HT-29 (cell line): ENCODE data around the gene DACT1. TPM values are rescaled to one million over a fixed set of nuclear protein-coding genes. Genes with fewer than 3 reads are reported as not detected.

Source experiments
- DNase-seq: peaks from one replicate; pipeline ENCODE4 v3.0.0-alpha.2; 2015; ENCODE audit warnings: low spot score
- total RNA-seq: library from RNA; depleted of rRNA; stranded (reverse); fragments of >200 nt; shearing (Covaris generic); gene quantifications from 2 replicates; pipeline ENCODE4 v1.2.3, GENCODE V29; 2014; rRNA removed

DACT1 gene
- total RNA-seq, 1 experiment from 2014 or later: not detected

DNA sequence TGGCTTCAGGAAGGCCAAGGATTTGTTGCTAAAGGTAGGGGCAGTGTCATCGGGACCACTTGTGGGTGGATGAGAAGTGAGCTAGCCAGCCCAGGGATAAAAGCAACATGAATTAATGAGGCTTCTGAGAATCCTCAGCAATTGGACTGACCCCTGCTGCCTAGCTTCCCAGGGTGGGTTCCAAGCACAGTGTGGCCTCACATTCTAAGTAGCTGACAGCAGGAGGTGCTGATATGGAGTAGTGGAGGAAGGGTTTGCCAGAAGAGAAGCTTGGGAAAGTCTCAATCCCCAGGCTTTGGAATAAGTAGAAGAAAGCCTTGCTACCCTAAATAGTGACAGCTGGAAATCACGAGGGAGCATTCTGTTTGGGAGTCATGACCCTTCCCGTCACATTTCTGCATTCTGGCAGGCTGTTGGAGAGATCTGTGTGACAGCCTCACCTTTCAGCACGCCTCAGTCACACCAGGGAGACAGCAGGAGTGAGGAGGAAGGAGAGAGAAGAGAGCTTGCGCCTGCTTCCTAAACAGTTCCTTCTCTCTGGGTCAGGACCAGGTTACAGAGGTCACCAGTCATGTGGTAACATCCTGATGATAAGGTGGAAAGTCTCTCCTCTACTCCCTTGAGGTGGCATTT lies 31.2 kb downstream of the DACT1 start:
- no peak for DNase-seq

DNA sequence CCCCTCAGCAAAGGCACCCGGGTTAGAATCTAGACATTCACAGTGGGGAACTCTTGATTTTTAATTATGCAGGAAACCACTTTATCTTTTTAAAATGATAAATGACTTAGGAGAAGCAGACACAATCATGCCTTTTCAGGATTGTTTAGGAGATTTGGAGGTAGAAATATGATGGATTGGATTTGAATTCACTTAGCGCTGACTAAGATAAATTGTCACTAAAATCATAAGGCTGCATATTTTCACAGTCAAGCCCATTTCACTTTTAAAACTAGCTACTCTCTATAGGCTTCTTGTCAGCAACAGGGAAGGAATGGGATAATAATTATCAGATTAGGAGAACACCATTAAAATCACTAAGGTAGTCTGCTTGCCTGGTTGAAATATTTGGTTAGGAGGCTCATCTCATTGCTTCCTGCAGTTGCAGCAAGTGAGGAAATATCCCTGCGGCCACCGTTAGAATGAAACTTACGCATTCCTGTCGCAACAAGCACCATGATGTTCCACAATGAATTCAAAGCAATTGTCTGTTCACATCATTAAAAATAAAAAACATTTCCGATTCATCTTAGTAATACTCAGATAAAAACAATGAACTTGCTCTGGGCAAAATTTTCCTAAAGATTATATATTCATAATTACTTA lies 31.9 kb downstream of the DACT1 start:
- no peak for DNase-seq

DNA sequence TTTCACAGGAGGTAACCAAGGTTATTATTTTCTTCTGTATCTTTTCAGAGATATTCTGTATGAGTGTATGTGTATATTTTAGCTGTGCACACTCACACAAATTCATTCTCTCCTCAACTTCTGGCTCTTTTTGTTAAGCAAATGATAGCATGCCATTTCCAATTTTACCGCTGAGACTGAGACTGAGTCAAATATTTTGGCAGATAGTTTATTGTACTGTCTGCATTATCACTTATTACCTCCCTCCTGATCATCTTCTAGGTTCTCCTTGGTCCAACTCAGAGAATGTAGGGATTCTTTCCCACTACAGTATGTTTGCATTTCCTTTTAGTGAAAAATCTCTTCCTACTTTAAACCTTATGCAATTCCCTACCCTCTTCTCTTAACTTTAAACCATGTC lies 33.3 kb downstream of the DACT1 start:
- no peak for DNase-seq

DNA sequence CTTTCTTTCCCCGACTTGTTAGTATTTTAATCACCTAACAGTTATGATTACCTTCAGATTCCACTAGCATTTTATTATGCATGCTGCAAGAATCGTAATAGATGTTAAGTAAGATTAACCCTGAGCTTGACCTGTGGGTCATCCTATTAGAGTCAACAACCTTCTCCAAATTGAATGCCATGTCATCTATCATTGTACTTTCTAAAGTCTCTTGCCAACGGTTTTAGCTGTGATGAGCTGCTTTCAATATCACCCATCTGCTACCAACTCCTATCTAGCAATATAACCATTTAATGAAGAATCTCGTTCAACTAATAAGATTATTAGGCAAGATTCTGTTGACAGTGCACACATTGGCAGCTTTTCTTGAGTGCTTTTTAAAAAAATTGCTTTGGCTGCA lies 33.7 kb downstream of the DACT1 start:
- no peak for DNase-seq

DNA sequence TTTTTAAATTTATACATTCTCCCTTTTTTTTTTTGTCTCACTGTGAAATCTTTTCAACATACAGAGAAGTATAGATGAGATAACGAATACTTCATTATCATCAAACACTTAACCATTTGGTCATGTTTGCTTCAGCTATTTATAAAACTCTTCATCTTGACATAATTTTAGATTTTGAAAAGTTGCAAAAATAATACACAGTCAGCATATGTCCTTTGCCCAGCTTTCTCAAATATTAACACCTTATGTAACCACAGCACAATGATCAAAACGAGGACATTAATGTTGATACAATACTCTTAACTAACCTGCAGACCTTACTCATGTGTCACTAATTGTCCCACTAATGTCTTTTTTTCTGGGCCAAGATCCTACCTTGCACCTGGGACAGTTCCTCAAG lies 36.0 kb downstream of the DACT1 start:
- DNase-seq: no peak

DNA sequence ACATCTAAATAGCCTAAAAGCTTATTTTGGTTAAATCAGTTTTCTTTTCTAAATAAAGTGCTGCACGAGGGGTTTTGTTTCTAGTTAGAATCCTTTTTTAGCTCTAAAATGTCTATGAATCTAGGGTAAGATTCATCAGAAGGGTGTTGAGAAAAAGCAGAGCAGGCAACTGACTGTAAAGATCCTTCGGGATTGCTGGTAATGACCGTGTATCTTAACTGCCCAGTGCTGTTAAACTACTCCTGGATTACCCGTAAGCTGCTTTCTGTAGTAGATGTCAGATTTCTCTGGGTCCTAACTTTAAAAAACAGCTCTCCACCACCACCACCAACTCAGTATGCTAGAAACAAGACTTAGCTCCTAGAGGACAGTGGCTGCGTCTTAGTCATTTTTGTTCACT lies 39.2 kb downstream of the DACT1 start:
- DNase-seq: no peak

DNA sequence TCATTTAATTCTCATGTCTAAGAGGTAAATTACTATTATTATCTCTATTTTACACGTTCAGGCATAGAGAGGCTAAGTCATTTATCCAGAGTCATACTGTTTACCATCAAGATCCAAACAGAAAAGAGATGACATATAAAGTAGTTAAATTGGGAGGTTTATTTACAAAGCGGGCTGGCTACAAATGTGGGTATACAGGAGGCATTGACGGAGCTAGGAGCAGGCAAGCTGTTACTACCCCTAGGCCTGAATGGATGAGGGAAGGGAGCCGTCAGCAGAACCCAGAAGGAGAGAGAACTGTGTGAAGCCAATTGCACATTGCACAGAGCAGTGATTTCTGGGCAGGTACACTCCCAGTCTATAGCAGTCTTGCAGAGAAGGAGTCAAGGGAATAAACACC lies 39.8 kb downstream of the DACT1 start:
- no peak for DNase-seq

DNA sequence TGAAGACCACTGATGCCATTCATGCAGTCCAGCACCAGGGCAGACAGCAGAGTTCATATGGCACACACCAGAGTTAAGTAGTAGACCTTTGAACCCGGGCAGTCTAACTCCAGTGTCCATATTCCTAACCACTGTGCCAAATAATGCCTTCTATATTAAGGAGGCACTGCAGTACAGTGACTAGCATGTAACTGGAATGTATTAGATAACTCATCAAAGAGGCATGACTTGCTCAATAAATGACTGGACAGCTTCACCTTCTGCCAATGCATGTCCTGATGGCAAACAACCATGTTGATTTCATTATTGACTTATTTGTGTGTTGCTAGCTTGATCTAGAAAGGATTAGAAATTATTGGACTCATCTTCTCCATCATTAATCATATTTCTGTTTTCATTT lies 40.2 kb downstream of the DACT1 start:
- DNase-seq: no peak

DNA sequence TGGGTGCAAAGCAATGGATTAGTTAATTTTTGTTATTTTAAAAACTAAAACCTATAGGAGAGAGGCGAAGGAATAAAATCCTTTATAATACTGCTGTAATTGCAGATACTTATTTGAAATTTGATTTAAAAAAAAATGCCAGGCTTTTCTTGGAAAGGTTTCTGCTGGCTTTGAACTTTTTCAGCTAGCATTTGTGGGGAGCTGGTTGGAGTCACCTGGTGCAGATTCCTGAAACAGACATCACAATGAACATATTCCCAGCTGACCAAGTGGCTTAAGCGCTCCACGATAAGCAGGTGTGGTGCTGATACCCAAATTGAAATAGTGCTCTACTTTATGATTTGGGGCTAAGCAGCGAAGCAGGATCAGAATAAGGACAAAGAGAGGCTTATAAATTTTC lies 42.9 kb downstream of the DACT1 start:
- no peak for DNase-seq

DNA sequence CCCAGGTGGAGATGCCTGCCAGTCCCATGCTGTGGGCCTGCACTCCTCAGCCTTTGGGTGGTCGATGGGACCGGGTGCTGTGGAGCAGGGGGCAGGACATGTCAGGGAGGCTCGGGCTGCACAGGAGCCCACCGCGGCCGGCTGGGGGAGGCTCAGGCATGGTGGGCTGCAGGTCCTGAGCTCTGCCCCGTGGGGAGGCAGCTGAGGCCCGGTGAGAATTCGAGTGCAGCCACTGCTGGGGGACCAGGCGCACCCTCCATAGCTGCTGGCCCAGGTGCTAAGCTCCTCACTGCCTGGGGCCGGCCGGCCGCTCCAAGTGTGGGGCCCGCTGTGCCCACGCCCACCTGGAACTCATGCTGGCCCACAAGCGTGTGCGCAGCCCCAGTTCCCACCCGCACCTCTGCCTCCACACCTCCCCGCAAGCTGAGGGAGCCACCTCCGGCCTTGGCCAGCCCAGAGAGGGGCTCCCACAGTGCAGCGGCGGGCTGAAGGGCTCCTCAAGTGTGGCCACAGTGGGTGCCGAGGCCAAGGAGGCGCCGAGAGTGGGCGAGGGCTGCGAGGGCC lies 49.6 kb downstream of the DACT1 start:
- no peak for DNase-seq

DNA sequence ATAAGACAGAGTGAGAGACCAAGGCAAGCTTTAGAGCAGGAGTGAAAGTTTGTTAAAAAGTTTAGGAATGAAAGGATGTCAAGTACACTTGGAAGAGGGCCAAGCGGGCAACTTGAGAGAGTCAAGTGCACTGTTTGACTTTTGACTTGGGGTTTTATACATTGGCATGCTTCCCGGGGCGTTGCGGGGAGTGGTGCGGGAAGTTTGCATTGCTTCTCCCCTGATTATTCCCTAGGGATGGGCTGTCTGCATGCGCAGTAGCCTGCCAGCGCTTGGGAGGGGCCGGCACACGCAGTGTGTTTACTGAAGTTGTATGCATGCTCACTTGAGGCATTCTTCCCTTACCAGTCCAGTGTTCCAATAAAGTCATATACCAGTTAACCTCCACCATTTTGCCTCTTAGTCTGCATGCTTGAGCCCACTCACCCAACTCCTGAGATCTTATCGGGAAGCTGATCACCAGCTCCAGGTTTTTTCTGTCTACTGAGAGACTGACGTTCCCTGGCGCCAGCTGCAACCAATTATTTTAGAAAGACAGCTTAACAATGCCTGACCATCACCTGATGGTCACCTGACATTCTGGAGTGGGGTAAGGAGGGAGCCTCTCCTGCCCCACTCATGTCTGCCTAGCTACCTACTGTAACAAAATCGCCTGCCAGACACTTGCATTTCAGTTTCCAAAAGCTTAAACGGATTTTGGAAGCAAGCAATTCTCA lies 53.2 kb downstream of the DACT1 start:
- DNase-seq: peak; percentile 10

DNA sequence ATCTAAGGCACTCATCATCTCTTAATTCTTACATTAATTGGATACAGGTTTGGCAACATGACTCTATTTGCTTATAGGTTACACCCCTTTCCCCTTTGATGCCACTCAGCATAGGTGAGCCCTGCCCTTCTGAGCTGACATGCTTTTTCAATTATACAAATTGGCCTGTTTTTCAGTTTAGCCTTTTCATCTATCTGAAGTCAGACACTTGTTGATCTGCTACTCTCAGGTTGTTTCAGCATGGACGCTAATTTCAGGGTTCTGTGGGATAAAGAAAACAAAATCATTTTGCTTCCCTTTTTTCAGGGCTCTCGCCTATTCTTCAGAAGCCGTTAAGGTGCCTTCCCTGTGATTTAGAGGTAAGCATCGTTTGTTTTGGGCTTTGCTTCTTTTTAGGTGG lies 55.3 kb downstream of the DACT1 start:
- no peak for DNase-seq

DNA sequence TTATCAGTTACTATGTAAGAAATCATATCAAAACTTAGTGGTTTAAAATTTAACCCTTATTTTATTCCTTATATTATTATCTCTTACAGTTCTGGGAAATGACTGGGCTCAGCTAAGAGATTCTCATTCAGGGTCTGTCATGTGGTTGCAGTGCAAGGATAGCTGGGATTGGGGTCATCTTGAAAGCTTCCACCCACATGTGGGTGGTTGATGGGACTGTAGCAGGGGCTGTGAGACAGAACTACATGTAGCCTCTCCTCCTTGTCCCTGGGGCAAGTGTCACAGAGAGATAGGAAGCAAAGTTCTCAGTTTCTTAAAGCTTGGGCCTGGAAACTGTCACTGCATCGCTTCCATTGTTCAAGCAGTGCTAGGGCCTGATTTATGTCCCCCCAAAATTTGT lies 57.8 kb downstream of the DACT1 start:
- DNase-seq: no peak

DNA sequence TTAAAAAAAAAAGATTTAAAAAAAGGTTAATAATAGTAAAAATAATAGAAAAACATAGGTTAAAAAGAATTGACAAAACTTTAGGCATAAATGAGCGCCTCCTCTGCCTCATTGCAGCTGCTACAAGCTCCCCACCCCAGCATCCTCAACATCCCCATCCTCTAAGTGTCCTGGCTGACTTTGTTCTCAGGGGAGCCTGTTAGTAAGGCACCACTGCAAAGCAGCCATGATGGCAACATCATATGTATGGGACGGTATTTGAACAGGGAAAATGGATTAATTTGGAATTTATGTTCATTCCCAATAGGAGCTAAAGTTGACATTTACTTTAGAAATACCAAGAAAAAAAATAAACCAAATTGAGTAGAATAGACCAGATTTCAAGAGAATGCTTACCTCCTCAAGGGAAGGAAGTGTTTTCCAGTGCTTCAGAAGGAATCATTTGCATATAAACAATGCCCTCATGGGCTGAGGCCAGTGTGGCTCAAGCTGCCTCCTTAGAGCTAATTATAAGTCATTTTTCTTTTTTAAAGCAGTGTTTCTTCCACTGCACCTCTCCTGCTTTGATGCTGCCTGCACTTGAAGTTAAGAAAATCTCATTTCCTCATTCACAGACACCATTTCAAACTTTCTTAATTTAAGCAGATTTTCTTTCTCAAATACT lies 59.6 kb downstream of the DACT1 start:
- no peak for DNase-seq

Other genes with a start within 250 kb of the DACT1 start
- gene TOMM20L, start 242.0 kb upstream of the DACT1 start, total RNA-seq: not detected in 2 replicates
- 9.5 and 11.8 TPM in 2 replicates for gene TIMM9, start 210.4 kb upstream of the DACT1 start, total RNA-seq
- gene KIAA0586, start 210.2 kb upstream of the DACT1 start, total RNA-seq: 5.0 TPM in 2 replicates